ENCODE data around the gene ALDH3B2.
"Not testable (repeated sequence)": the region's sequence is repeated elsewhere in the genome, so short reads cannot be mapped to it uniquely, and the experiment has no call there.

ALDH3B2 gene

DNA sequence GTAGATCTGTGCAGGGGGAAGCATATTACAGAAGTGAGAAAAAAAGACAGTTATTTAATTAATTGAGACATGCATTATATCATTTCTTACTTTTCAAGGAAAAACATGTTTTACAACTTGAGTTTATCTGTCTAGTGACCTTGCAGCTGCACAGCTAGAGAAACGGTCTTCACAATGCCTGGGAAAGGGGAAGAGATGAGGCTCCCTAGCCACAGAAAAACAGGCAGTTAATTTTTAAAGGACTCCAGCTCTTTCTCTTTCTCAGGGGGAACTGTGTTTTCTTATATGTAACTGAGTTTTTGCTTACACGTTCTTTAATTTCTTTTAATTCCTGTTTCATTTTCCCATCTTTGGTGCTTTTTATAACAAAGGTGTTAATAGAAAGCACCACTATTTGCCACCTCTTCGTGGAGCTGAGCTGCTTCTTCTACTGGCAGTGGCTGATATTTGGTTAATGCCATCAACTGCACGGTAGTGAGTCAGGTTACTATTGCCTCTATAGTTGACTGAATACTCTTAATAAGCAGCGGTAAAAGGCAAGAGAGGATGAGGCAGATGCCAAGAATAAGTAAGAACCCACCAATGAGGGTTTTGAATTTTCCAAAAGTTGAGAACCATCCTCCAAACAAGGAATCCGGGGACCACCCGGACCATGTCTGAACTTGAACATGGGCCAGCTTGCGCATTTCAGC, 11.4 kb upstream of the ALDH3B2 start:
- not testable (repeated sequence) for DNase-seq

DNA sequence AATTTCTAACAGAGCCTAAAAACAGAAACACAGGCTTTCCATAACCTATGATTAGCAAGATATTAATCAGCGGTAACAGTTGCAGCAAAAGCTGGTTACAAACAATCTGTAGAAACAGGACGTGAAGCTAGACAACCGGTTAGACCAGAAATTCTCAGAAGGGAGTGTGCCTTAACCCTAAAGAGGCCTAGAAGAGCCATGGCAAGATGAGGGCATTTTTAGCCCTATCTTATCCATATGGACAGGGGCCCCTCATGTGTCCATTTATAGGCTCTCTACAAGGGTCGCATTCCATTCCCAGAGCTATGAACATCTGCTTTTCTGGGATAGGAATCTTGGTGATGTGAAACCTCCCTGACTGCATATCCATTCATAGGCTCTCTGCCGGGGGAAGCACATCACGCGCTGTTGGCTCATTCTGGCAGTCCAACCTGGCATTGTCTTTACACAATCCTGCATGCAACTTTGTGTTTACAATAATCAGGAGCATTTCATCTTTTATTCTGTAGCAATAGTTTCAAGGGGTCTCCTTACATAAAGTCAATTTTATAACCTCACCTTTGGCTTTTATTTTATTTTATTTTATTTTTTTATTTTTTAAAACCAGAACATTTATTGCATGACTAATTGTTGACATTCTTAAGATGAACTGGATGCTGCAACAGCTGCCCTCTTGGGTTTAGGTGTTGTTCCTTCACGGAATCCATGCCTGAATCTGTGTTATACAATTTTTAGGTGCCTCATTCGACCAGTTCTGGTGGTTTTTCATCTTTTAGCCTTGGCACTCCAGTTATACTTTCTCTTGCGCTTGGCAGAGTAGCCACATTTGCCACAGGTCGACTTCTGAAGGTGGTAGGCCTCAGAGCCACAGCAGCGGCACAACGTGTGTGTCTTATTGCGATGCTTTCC, 8.0 kb upstream of the ALDH3B2 start:
- not testable (repeated sequence) for DNase-seq

DNA sequence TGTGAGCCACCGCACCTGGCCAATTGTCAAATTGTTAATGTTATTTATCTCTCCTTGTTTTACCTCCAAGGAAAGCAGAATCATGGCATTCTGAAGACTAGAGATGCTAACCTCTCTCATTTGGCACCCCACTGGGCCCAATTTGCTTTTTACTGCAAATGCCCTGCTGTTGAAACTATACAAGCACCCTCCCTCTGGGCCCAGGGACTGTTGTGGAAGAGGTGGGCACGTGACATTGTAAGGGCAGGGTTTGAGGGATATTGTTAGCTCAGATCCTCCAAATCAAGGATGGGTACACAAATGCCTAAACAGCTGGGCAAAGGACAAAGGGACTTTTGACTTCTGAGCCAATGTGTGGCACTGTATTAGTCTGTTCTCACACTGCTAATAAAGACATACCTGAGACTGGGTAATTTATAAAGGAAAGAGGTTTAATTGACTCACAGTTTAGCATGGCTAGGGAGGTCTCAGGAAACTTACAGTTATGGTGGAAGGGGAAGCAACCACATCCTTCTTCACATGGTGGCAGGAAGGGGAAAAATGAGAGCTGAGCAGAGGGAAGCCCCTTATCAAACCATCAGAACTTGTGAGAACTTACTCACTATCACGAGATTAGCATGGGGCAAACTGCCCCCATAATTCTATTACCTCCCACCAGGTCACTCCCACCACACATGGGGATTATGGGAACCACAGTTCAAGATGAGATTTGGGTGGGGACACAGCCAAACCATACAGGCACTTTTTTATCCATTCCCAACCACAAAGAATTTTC, 6.5 kb upstream of the ALDH3B2 start:
- no peak for DNase-seq

- no peak for DNase-seq
These were observed 780 bp upstream of the ALDH3B2 start for GRCh38 chr11:67675058-67675747.

- no peak for DNase-seq
These were observed 521 bp downstream of the ALDH3B2 start for GRCh38 chr11:67673902-67674301.

DNA sequence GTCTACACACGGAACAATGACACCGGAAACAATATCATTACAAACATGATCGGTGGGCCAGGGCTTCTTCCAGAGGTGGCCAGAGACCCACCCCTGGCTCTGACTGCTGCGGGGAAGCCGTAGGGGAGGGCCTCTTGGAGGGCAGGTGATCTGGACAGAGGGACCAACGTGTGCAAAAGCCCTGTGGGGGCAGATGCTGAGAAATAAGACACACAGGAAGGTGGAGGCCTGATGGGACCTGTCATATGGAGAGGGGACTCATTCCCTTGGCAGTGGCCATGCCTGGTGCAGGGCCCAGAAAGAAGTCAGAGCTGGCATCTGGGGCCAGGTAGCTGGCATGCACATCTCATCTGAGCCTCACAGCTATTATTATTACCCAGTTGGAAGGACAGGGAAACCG, 1.1 kb downstream of the ALDH3B2 start:
- no peak for DNase-seq

DNA sequence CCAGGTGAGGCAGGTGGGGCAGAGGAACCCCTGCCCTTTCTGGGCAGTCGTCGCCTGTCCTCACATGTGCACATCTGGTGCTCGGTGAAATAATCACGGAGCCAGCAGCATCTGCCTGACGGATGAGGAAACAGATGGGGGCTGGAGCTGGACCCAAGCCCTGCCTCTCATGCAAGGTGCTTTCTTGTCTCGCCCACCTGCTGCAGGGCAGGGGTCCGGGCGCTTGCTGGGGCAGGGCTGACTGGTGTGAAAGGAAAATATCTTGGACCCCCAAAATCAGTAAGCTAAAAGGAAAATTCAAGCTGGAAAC, 3.3 kb downstream of the ALDH3B2 start:
- no peak for DNase-seq

DNA sequence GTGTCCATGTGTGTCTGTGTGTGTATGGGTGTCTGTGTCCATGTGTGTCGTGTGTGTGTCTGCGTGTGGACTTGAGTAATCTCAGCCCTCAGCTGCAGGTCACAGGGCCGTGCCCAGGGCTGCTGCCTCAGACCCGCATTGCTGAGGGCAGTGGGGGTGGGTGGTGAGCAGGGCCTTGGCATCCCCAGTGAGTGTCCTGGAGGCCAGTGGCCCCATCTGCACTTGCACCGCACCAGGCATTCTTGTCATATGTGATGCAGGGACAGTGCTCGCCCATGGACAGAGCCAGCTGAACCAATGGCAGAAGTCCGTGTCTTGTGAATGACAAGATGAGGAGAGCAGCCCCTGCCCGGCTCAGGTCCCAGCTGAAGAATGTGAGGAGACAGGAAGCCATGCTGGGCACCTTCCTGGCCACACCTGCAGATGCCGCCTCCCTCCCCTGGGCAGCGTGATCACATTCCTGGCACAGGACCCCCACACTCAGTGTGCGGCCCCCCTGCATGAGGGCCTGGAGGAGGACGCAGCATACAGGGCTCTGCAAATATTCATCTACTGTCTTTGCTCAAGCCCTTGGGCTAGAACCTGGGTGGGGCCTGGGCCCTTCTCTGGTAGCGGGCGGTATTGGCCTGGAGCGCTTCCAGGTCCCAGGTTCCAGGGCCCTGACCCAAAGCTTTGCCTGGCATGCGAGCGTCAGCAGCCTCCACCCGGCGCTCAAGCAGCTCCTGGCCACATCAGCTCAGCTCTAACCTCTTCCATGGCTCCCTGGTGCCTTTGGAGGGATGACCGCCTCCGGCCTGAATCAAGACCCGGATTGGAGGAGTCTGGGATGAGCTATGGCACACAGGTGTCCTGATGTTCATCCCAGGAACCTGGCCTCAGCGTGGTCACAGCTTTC, 3.9 kb downstream of the ALDH3B2 start:
- DNase-seq = no peak

DNA sequence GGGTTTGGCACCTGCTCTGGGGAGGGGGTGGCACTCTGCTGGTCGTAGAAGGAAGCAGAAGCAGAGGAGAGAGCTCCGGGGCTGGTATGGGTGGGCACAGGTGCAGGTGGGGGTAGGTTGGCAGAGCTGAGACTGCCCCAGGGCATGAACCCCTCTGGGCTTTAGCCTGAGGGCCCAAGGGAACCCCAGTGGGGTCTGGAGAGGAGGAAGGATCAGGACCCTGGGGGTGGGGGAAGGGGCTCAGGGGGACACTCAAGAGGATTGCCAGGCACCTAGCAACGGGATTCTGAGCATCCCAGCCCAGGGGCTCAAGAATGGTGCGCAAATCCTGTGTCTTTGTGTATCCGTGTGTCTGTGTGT, 6.3 kb downstream of the ALDH3B2 start:
- DNase-seq = no peak

DNA sequence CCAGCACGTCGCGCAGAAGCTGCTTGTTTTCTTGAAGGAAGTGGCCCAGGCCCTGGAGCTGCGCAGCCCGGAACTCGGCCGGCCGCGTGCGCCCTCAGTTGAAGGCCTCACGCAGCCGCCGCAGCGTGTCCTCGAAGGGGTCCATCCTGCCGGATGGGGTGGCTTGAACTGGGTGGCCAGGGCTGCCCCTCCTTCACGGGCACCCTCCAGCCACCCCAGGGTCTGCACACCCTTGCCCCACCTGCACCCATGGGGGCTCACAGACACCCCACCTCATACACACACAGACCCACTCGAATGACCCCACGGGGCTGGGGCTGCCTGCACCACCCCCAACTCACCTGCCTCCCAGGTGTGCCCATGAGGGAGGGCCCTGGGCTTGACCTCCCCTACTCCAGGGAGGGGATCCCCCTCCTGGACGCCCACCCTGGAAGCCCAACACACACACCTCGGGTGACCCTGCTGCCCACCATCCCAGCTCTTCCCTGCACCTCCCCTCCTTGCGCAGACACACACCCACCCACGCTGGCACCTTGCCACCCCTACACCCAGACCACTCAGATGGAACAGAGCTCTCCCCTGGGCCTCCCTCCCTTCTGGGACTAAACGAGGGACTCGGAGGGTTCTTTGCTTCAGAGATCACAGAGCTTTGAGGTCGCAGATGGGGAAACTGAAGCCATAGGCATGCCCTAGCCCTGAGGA, 6.8 kb downstream of the ALDH3B2 start:
- DNase-seq = no peak

DNA sequence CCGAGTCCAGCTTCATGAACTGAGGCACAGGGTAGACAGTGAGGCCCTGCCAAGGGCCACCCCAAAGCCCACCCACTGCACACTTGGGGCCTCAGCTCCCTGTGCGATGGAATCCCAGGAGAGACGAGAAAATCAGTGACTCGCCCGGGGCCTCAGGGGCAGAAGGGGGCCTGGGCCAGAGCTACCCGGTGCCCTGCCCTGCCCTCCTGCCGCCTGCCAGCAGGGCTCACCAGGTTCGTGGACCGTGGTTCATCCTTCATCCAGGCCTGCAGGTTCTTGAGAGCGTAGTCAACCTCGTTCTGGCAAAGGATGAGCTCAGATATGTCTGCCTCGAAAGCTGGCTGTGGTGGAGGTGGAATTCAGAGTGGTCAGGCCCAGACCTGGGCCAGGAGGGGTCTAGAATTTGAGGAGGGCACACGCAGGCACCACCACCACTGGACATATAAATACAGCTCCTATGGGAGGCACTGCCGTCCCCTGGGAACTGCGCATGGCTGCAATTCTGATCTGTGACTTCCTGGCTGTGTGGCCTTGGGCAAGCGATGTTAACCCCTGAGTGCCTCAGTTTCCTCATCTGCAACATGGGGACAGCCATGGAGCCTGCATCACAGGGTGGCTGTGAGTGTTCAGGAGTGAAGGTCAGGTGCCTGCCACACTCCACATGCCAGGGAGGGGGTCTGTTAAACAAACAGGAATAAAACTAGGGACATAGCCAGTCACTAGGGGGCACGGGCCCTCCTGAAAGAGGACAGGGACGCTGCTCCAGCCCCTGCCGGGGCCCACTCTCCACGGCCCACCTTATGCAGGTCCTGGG, 7.5 kb downstream of the ALDH3B2 start:
- DNase-seq = no peak

- DNase-seq = no peak
These were observed 8.1 kb downstream of the ALDH3B2 start for GRCh38 chr11:67666303-67666645.

- no peak for DNase-seq
These were observed 8.7 kb downstream of the ALDH3B2 start for GRCh38 chr11:67665541-67666302.

DNA sequence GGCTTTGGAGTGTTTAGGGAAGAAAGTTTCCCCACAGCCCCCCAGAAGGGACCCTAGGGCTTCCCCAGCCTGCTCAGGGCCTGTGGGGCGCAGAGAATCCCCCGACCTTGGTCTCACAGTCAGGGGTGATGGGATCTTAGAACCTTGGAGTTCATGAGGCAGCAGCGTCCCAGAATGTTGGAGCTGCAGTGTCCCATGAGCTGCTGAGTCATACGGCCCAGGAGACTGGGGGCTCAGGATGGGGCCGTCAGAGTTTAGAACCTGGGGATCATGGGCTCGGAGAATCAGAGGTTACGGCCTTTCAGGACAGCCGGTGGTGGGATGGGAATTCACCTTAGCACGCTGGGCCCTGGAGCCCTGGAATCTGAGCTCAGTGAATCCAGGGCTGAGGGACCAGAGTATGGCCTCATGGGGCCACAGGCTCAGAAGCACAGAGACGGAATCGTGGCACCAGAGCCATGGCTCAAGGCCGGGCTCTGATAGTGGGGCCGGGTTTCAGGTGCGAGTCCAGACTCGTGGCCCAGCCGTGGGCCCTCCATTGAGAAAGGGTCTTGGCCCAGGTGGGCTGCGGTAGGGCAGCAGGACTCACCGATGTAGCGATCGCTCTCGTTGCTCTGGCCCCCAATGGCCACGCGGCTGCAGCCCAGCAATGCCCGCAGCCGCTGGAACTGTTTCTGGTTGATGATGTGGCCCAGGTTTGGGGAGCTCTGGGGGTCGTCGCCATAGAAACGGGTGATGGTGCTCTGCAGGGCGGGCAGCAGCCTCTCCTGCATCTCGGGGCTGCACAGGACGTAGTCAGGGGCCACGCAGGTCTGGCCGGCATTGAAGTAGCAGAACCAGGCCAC, 9.5 kb downstream of the ALDH3B2 start:
- no peak for DNase-seq

- no peak for DNase-seq
These were observed 10.2 kb downstream of the ALDH3B2 start for GRCh38 chr11:67664213-67664585.

DNA sequence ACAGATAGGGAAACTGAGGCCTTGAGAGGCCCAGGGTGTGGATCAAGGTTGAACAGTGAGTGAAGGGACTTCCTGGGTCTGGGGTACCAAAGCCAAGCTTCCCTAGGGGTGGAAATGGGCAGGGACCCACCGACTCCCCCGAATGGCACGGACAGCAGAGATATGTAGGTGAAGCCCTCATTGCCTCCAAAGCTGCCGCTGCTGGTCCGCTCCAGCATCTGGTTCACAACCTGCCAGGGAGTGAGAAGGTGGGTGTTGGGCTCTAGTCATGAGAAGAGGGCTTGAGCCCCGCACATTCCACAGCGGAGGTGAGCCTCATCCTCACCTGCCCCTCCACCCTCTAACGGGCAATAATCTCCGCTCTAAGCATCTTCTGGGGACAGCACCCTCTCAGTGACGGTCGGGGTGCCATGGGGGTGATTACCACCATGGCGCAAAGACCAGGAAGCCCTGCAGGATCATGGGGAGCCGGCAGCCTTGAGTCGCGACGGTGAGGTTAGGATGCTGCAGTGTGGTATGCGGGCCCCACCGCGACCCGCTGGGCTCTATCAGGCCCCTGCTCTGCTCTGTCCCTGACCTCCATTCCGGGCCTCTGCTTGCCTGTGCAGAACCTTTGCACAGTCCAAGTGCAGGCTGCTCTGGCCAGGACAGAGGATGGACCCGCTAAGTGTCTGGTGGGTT, 10.8 kb downstream of the ALDH3B2 start:
- no peak for DNase-seq

DNA sequence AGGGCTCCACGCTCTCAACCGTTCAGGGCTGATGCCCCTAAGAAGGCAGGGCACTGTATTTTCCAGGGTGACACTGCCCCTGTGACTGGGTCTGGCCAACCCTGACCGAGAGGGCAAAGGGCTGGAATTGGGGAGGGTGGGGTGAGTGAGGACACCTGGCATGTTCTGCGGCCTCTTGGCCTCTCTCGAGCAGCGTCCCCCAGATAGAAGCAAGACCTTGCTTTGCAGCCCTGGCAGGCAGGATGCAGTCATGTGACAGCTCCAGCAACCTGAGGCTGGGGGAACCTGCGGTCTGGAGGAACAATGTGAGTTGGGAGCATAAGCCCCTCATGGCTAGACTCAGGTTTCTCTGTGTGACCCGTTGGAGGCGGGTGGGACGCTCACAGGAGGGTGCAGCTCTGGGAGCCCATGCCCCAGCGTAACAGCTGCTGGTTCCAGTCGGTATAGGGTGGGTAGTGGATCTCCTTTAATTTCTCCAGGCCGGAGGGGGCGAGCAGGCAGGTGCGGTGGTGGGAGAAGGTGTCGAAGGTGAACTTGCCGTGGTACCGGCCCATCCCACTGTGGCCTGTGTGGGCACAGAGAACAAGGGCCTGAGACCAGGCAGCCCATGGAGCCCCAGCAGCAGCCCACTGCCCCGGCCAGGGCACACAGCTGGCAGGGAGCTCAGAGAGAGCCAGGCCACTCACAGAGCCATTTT, 11.4 kb downstream of the ALDH3B2 start:
- no peak for DNase-seq
